HFFc6 (cell line): ENCODE measurements around the gene NOXA1. TPM values are rescaled to one million over a fixed set of nuclear protein-coding genes. Genes with fewer than 3 reads are reported as not detected.
"Not testable (repeated sequence)": the region's sequence is repeated elsewhere in the genome, so short reads cannot be mapped to it uniquely, and the experiment has no call there.

Experiments
- DNase-seq: peaks from one replicate; pipeline ENCODE4 v3.0.0-alpha.2; 2018
- H3K27ac Mint-ChIP-seq: 2 replicates; pipeline ENCODE4 v1.8.0; 2020; ENCODE audit warnings: mild to moderate bottlenecking, mixed read lengths
- H3K27me3 Mint-ChIP-seq: 2 replicates; pipeline ENCODE4 v1.8.0; 2021; ENCODE audit warnings: mild to moderate bottlenecking, moderate library complexity, mixed read lengths; ENCODE audit not compliant: insufficient read depth
- H3K36me3 Mint-ChIP-seq: 2 replicates; pipeline ENCODE4 v1.8.0; 2021; ENCODE audit warnings: low read depth, mixed read lengths
- H3K4me1 Mint-ChIP-seq: 2 replicates; pipeline ENCODE4 v1.8.0; 2020; ENCODE audit warnings: low read depth, mixed read lengths
- H3K4me3 Mint-ChIP-seq: 2 replicates; pipeline ENCODE4 v1.8.0; 2020; ENCODE audit warnings: mild to moderate bottlenecking, moderate library complexity, mixed read lengths
- H3K9me3 Mint-ChIP-seq: 2 replicates; pipeline ENCODE4 v1.8.0; 2020; ENCODE audit warnings: mild to moderate bottlenecking, mixed read lengths
- total RNA-seq, 6 experiments: library from RNA; stranded (reverse); fragmentation: NEBNext Ultra II Directional; extraction: Animal tissue kit (Norgen Biotek cat#: 25700); gene quantifications; 2 replicates in 1 of 6; 3 replicates in 5 of 6; pipeline ENCODE4 v1.2.3, GENCODE V29; 2021
- TF ChIP-seq, protein P1 (sequence below): fragments of 200-600 bp; sonication (generic); IDR thresholded peaks from 2 replicates; pipeline ENCODE4 v1.5.0; 2021; ENCODE audit warnings: antibody characterized with exemption, mild to moderate bottlenecking

The NOXA1 gene
- total RNA-seq, 6 experiments from 2014 or later: 0.09 to 0.36 (median 0.20) TPM; not detected in 1

- H3K27ac Mint-ChIP-seq: no peak overlapping the region
- no peaks in the 10 kb centered on the region for H3K27me3 Mint-ChIP-seq
- peaks cover 24% of the 10 kb centered on the region for H3K4me1 Mint-ChIP-seq
- H3K9me3 Mint-ChIP-seq: no peaks in the 10 kb centered on the region
- H3K36me3 Mint-ChIP-seq: no peaks in the 10 kb centered on the region
- H3K4me3 Mint-ChIP-seq: no peak overlapping the region
- no peak for DNase-seq
- TF ChIP-seq, protein P1, sequence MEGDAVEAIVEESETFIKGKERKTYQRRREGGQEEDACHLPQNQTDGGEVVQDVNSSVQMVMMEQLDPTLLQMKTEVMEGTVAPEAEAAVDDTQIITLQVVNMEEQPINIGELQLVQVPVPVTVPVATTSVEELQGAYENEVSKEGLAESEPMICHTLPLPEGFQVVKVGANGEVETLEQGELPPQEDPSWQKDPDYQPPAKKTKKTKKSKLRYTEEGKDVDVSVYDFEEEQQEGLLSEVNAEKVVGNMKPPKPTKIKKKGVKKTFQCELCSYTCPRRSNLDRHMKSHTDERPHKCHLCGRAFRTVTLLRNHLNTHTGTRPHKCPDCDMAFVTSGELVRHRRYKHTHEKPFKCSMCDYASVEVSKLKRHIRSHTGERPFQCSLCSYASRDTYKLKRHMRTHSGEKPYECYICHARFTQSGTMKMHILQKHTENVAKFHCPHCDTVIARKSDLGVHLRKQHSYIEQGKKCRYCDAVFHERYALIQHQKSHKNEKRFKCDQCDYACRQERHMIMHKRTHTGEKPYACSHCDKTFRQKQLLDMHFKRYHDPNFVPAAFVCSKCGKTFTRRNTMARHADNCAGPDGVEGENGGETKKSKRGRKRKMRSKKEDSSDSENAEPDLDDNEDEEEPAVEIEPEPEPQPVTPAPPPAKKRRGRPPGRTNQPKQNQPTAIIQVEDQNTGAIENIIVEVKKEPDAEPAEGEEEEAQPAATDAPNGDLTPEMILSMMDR: no peak
These were observed 25.4 kb downstream of the NOXA1 start for GRCh38 chr9:137448602-137448962.

GRCh38 chr9:137449081-137449844 is 26.1 kb downstream of the NOXA1 start:
- no peaks in the 10 kb centered on the region for H3K9me3 Mint-ChIP-seq
- H3K4me3 Mint-ChIP-seq: no peak overlapping the region
- no peak for DNase-seq
- H3K4me1 Mint-ChIP-seq: peaks cover 24% of the 10 kb centered on the region
- H3K27ac Mint-ChIP-seq: no peak overlapping the region
- no peaks in the 10 kb centered on the region for H3K36me3 Mint-ChIP-seq
- H3K27me3 Mint-ChIP-seq: no peaks in the 10 kb centered on the region
- TF ChIP-seq, protein P1: no peak

- H3K27me3 Mint-ChIP-seq: no peaks in the 10 kb centered on the region
- no peaks in the 10 kb centered on the region for H3K9me3 Mint-ChIP-seq
- peaks cover 20% of the 10 kb centered on the region for H3K4me1 Mint-ChIP-seq
- H3K4me3 Mint-ChIP-seq: no peak overlapping the region
- DNase-seq: no peak
- no peaks in the 10 kb centered on the region for H3K36me3 Mint-ChIP-seq
- TF ChIP-seq, protein P1: no peak
- H3K27ac Mint-ChIP-seq: no peak overlapping the region
These were observed 26.8 kb downstream of the NOXA1 start for GRCh38 chr9:137449931-137450538.

DNA sequence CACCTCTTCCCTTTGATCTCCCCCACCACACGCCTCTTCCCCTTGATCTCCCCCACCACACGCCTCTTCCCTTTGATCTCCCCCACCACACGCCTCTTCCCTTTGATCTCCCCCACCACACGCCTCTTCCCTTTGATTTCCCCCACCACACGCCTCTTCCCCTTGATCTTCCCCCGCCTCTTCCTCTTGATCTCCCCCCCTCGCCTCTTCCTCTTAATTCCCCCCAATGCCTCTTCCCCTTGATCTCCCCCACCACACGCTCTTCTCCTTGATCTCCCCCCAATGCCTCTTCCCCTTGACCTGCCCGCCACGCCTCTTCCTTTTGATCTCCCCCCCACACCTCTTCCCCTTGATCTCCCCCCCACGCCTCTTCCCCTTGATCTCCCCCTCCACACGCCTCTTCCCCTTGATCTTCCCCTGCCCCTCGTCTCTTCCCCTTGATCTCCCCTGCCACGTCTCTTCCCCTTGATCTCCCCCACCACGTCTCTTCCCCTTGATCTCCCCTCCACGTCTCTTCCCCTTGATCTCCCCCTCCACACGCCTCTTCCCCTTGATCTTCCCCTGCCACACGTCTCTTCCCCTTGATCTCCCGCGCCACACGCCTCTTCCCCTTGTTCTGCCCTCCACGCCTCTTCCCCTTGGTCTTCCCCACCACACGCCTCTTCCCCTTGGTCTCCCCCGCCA is 27.5 kb downstream of the NOXA1 start:
- H3K36me3 Mint-ChIP-seq, H3K27ac Mint-ChIP-seq, H3K4me3 Mint-ChIP-seq, DNase-seq, H3K27me3 Mint-ChIP-seq, H3K9me3 Mint-ChIP-seq: not testable (repeated sequence)
- peaks cover 14% of the 10 kb centered on the region for H3K4me1 Mint-ChIP-seq

GRCh38 chr9:137451264-137452005 is 28.2 kb downstream of the NOXA1 start:
- not testable (repeated sequence) for DNase-seq, H3K36me3 Mint-ChIP-seq, H3K27ac Mint-ChIP-seq, H3K27me3 Mint-ChIP-seq, H3K9me3 Mint-ChIP-seq, H3K4me3 Mint-ChIP-seq
- H3K4me1 Mint-ChIP-seq: peaks cover 12% of the 10 kb centered on the region

DNA sequence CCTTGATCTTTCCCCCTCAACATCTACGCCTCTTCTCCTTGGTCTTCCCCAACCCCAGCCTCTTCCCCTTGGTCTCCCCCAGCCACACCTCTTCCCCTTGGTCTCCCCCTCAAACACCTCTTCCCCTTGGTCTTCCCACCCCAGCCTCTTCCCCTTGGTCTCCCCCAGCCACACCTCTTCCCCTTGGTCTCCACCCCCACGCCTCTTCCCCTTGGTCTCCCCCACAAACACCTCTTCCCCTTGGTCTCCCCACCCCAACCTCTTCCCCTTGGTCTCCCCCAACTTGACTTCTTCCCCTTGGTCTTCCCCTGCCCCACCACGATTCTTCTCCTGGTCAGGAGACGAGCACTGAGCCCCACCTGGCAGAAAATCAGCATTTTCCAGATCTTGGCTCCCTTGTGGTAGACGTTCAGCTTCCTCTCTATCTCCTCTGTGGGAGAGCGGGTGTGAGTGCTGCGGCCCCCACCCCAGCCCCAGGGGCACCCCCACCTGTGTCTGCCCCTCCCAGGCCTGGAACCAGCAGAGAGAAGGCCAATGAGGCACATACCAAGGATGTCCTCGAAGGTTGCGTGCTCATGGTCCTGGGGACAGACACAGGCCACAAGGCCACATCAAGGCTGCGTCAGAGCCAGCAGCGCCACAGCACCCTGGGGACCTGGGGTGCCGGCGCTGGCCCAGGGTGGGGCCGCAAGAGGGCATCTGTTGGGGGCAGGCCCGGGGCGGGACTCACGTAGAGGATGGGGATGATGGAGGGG is 29.0 kb downstream of the NOXA1 start:
- Mint-ChIP-seq H3K4me3 (no peak overlapping the region), H3K4me1 (peaks cover 4% of the 10 kb centered on the region), H3K27me3 (no peaks in the 10 kb centered on the region), H3K36me3 (no peaks in the 10 kb centered on the region), H3K27ac (no peak overlapping the region), H3K9me3 (no peaks in the 10 kb centered on the region)
- no peak for DNase-seq
- TF ChIP-seq, protein P1: no peak
